ENCODE measurements around the gene RNFT1.
"Not testable (repeated sequence)": the region's sequence is repeated elsewhere in the genome, so short reads cannot be mapped to it uniquely, and the experiment has no call there.

The RNFT1 gene

GRCh38 chr17:59930768-59931167 is 33.8 kb downstream of the RNFT1 start:
- DNase-seq (ENCODE audit: low read depth in 2 of 2, low spot score in 1 of 2): not testable (repeated sequence)

GRCh38 chr17:59930121-59930520 is 34.4 kb downstream of the RNFT1 start:
- DNase-seq (ENCODE audit: low read depth in 2 of 2, low spot score in 1 of 2): not testable (repeated sequence)

GRCh38 chr17:59920637-59921036 is 43.9 kb downstream of the RNFT1 start:
- not testable (repeated sequence) for DNase-seq (ENCODE audit: low read depth in 2 of 2, low spot score in 1 of 2)

- DNase-seq (ENCODE audit: low read depth in 2 of 2, low spot score in 1 of 2): no peak
These were observed 48.1 kb downstream of the RNFT1 start for GRCh38 chr17:59916446-59916845.

- DNase-seq (ENCODE audit: low read depth in 2 of 2, low spot score in 1 of 2): no peak
These were observed 50.2 kb downstream of the RNFT1 start for GRCh38 chr17:59914274-59914854.

- no peak for DNase-seq (ENCODE audit: low read depth in 2 of 2, low spot score in 1 of 2)
These were observed 57.1 kb downstream of the RNFT1 start for GRCh38 chr17:59907467-59907866.

- no peak for DNase-seq (ENCODE audit: low read depth in 2 of 2, low spot score in 1 of 2)
These were observed 61.1 kb downstream of the RNFT1 start for GRCh38 chr17:59903455-59903854.
